ENCODE measurements around the gene LLGL1. TPM values are rescaled to one million over a fixed set of nuclear protein-coding genes. Genes with fewer than 3 reads are reported as not detected.
A peak's percentile ranks its signal among the peaks of the same experiment; 100 is the strongest.
"Not testable (repeated sequence)": the region's sequence is repeated elsewhere in the genome, so short reads cannot be mapped to it uniquely, and the experiment has no call there.

LLGL1 gene
- polyA plus RNA-seq, 12 donors: 15.3 to 30.4 (median 23.6) TPM; not detected in 1

GRCh38 chr17:18190628-18191235 lies 34.7 kb upstream of the LLGL1 start:
- no peak for DNase-seq

GRCh38 chr17:18191236-18191667 lies 34.2 kb upstream of the LLGL1 start:
- no peak for DNase-seq

- DNase-seq: no peak
These were observed 33.5 kb upstream of the LLGL1 start for GRCh38 chr17:18191967-18192366.

- DNase-seq: no peak
These were observed 31.0 kb upstream of the LLGL1 start for GRCh38 chr17:18194394-18194793.

- no peak for DNase-seq
These were observed 30.6 kb upstream of the LLGL1 start for GRCh38 chr17:18194804-18195203.

GRCh38 chr17:18195246-18195645 lies 30.2 kb upstream of the LLGL1 start:
- DNase-seq: no peak

GRCh38 chr17:18197535-18198194 lies 27.8 kb upstream of the LLGL1 start:
- DNase-seq: no peak

- no peak for DNase-seq
These were observed 26.9 kb upstream of the LLGL1 start for GRCh38 chr17:18198530-18198929.

GRCh38 chr17:18201108-18201507 lies 24.3 kb upstream of the LLGL1 start:
- DNase-seq: no peak

GRCh38 chr17:18203308-18203707 lies 22.1 kb upstream of the LLGL1 start:
- no peak for DNase-seq

GRCh38 chr17:18205861-18206260 lies 19.6 kb upstream of the LLGL1 start:
- DNase-seq: no peak

- no peak for DNase-seq
These were observed 18.5 kb upstream of the LLGL1 start for GRCh38 chr17:18206962-18207361.

- DNase-seq: no peak
These were observed 17.3 kb upstream of the LLGL1 start for GRCh38 chr17:18208092-18208491.

GRCh38 chr17:18213666-18214270 lies 11.7 kb upstream of the LLGL1 start:
- no peak for DNase-seq

- DNase-seq: not testable (repeated sequence)
These were observed 8.5 kb upstream of the LLGL1 start for GRCh38 chr17:18216906-18217305.

GRCh38 chr17:18217412-18218015 lies 7.9 kb upstream of the LLGL1 start:
- peak; percentile 73 for DNase-seq

GRCh38 chr17:18218756-18219415 lies 6.5 kb upstream of the LLGL1 start:
- DNase-seq: no peak

GRCh38 chr17:18224053-18224386 lies 1.4 kb upstream of the LLGL1 start:
- no peak for DNase-seq

GRCh38 chr17:18224387-18225120 lies 881 bp upstream of the LLGL1 start:
- DNase-seq: peak; percentile 66

GRCh38 chr17:18225642-18226283 lies 328 bp downstream of the LLGL1 start:
- peak; percentile 35 for DNase-seq

- no peak for DNase-seq
These were observed 980 bp downstream of the LLGL1 start for GRCh38 chr17:18226284-18226945.

All from muscle of arm (tissue), 12 donors.